Heart right ventricle (tissue), 16 donors: ENCODE measurements around the gene NUDT8. TPM values are rescaled to one million over a fixed set of nuclear protein-coding genes. Genes with fewer than 3 reads are reported as not detected.
A peak's percentile ranks its signal among the peaks of the same experiment; 100 is the strongest.

Experiments used
- ATAC-seq, 8 donors: fragments of 200-7000 bp; cut with Tn5 transposase; one replicate each; pipeline ENCODE4 v1.9.1; 2020; ENCODE audit warnings: mild to moderate bottlenecking in 8 of 8, moderate library complexity in 8 of 8, moderate number of reproducible peaks in 1 of 8
- DNase-seq, 2 donors: peaks; one replicate each; pipeline ENCODE4 v3.0.0-alpha.2; 2020
- H3K27ac ChIP-seq, 10 donors: fragments of 200-600 bp; sonication (generic) in 2 of 10; one replicate each; pipeline versions ENCODE4 v1.5.0 to v1.8.0; 2020 to 2022; ENCODE audit warnings: mild to moderate bottlenecking in 3 of 10
- H3K27me3 ChIP-seq, 7 donors: fragments of 200-600 bp; one replicate each; pipeline ENCODE4 v1.8.0; 2021 to 2022; ENCODE audit warnings: mild to moderate bottlenecking in 2 of 7
- H3K36me3 ChIP-seq, 9 donors: fragments of 200-600 bp; sonication (generic) in 1 of 9; one replicate each; pipeline versions ENCODE4 v1.5.0 to v1.8.0; 2020 to 2022; ENCODE audit warnings: mild to moderate bottlenecking in 2 of 9
- H3K4me1 ChIP-seq, 9 donors: fragments of 200-600 bp; sonication (generic) in 1 of 9; one replicate each; pipeline versions ENCODE4 v1.5.0 to v1.8.0; 2020 to 2022; ENCODE audit warnings: mild to moderate bottlenecking in 4 of 9
- H3K4me3 ChIP-seq, 10 donors: fragments of 200-600 bp; sonication (generic) in 2 of 10; one replicate each; pipeline versions ENCODE4 v1.5.0 to v1.8.0; 2020 to 2022; ENCODE audit warnings: mild to moderate bottlenecking in 7 of 10, moderate library complexity in 2 of 10
- H3K9me3 ChIP-seq, 11 donors: fragments of 200-600 bp in 10 of 11; sonication (generic) in 2 of 11; one replicate each; pipeline versions ENCODE4 v1.5.0 to v1.8.0; 2013 to 2022; ENCODE audit warnings: mild to moderate bottlenecking in 2 of 11, control low read depth in 1 of 11, moderate library complexity in 1 of 11
- CTCF ChIP-seq, 9 donors: fragments of 200-600 bp; sonication (generic) in 2 of 9; IDR thresholded peaks; one replicate each; pipeline versions ENCODE4 v1.5.0 to v1.8.0; 2021 to 2022; ENCODE audit warnings: antibody characterized with exemption in 9 of 9, mild to moderate bottlenecking in 5 of 9, moderate library complexity in 1 of 9
- WGBS, 2 donors: extraction: QIAGEN DNeasy Blood & Tissue Kit; methylation state at CpG; one replicate each; pipeline ENCODE4 v1.1.7; 2013; ENCODE audit warnings: inconsistent platforms in 1 of 2; 5-methylcytosine and 5-hydroxymethylcytosine counted together
- intact Hi-C, 10 donors: fragments of 100-400 bp; cut with DNase I; formaldehyde crosslinking; loops; one replicate each; pipeline versions ENCODE4 v1.11.1 to v1.14.2; 2022
- polyA plus RNA-seq, 2 donors: library from polyadenylated mRNA; stranded (reverse); fragments of 200-250 nt; gene quantifications; one replicate each; pipeline ENCODE4 v1.2.3, GENCODE V29; 2013
- total RNA-seq, 10 donors: library from RNA; stranded (reverse); fragmentation: NEBNext Ultra II Directional in 3 of 10; extraction: Animal tissue kit (Norgen Biotek cat#: 25700) in 3 of 10; gene quantifications; one replicate each; pipeline versions ENCODE4 v1.2.1 to v1.2.4, GENCODE V29; 2021 to 2023
- donor health status: Arrhythmogenic right ventricular cardiomyopathy.
- donor health status: ischemic (EF 13 %, LVEDD 7.1; RV severe dilation, severe dysfunction).
- donor health status: healthy with polysubstance abuse.
- donor health status: DM: no; HTN: yes; CAD: no.
- donor health status: DM: no; HTN: no; CAD: no.
- donor health status: ischemic (EF 25% LVEDD 6.9; RV normal size, moderate dysfunction).
- donor health status: ischemic (EF 25% LVEDD 5.7; RV mildly dilated, moderate dysfunction).
- donor health status: healthy.
- donor health status: DM: yes; HTN: yes; CAD: no.
- donor health status: Ischemic cardiomyopathy.
- donor health status: ischemic (EF 35%, LVEDD 5.7; RV mildly dilated, moderate dysfunction).
- donor health status: nonischemic (EF 11% LVEDD 7.7; RV severe dilation, severe dysfunction).
- donor health status: DM: yes; HTN: yes; CAD: no.
- donor health status: PGD.
- donor health status: ischemic (EF 29% LVEDD 5.4; RV normal size, mild dysfunction).
- donor health status: nonischemic (EF 23%, LVEDD 6.1; RV moderate dilation, normal function).

The NUDT8 gene
- total and polyA plus RNA-seq, 12 donors = 40.5 to 107 (median 51.7) TPM

DNA sequence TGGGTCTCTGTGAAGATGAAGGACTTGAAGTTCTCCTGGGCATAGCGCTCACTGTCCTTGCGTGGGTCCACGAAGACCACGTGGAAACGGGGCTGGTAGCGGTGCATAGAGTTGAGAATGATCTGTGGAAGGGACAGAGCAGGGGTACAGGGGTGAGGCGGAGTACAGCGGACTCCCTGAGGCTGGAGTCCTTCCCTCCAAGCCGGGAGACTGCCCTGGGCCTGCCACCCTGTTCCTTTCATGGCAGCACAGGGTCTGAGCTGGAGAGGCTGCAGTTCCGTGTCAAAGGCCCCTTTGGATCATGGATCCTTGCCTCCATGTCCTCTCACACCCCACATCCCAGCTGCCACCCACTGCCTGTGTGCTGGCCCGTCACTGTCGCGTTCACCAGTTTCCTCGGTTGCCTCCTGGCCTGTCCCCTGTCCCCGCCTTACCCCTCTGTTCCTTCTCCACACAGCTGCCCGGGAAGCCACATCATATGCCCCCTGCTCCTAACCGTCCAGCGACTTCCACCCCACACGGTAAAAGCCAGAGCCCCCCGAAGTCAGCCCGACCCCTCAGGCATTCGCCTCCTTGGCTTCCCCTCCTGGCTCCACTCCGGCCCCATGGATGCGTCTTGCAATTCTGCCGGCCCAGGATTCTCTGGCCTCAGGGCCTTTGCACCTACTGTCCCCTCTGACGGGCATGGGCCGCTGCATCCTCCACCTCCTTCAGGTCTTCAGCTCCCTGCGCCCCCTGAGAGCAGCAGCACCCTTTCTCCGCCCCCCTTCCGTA lies 3.4 kb upstream of the NUDT8 start:
- 90 to 94% methylated on average over 30 of the region's 30 CpGs for WGBS, 2 donors
- intact Hi-C loops = loop anchor here in 1 of 10 donors (10.0 kb wide), 1 partner anchor 172 kb away; no protein-coding TSS in a partner anchor

GRCh38 chr11:67632175-67632981 lies 2.6 kb upstream of the NUDT8 start:
- WGBS, 2 donors = 76% methylated on average over 12 of the region's 12 CpGs
- TF ChIP-seq CTCF (IDR thresholded peaks at IDR 0.05) = no peak
- intact Hi-C loops = loop anchor here in 1 of 10 donors (10.0 kb wide), 1 partner anchor 172 kb away; no protein-coding TSS in a partner anchor
- Histone ChIP-seq H3K36me3 (no peaks in the 10 kb centered on the region), H3K9me3 (no peaks in the 10 kb centered on the region), H3K27ac (peak overlapping the region in 5 of 10 donors; percentile 28 to 51 (median 39)), H3K4me3 (no peak overlapping the region), H3K4me1 (peaks cover 0 to 30% (median 19%) of the 10 kb centered on the region in 9 donors), H3K27me3 (no peaks in the 10 kb centered on the region)
- ATAC-seq (peak in 1 of 8 donors; percentile 6), DNase-seq (peak in 1 of 2 donors; percentile 57)

More for the DNA sequence above, 3.4 kb upstream of the NUDT8 start:
- no peak for TF ChIP-seq CTCF (IDR thresholded peaks at IDR 0.05)
- DNase-seq = peak in 1 of 2 donors; percentile 8
- ATAC-seq = no peak
- H3K36me3 ChIP-seq = no peaks in the 10 kb centered on the region
- H3K4me3 ChIP-seq = no peak overlapping the region
- H3K27me3 ChIP-seq = no peaks in the 10 kb centered on the region
- H3K27ac ChIP-seq = peak overlapping the region in 1 of 10 donors; percentile 31
- H3K4me1 ChIP-seq = peaks cover 0 to 27% (median 19%) of the 10 kb centered on the region in 9 donors
- H3K9me3 ChIP-seq = no peaks in the 10 kb centered on the region

DNA sequence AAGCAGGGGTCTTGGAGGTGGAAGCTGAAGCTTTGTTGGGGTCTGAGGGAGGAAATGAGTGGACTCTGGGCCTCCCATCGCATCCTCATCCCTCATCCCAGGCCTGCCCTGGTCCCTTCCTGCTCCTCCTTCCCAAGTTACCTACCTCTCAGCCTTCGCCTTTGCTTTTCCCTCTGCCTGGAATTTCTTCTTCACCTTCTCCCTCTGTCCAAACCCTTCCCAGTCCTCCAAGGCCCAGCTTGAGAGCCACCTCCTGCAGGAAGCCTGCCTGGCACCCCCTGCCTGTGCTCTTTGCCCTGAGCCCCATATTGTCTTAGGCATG lies 2.1 kb upstream of the NUDT8 start:
- Histone ChIP-seq H3K27ac (peak overlapping the region in 5 of 10 donors; percentile 28 to 85 (median 49)), H3K4me3 (no peak overlapping the region), H3K4me1 (peaks cover 0 to 30% (median 19%) of the 10 kb centered on the region in 9 donors), H3K9me3 (no peaks in the 10 kb centered on the region), H3K36me3 (no peaks in the 10 kb centered on the region), H3K27me3 (no peaks in the 10 kb centered on the region)
- TF ChIP-seq CTCF (IDR thresholded peaks at IDR 0.05) = no peak
- 95 to 97% methylated on average over 2 of the region's 2 CpGs for WGBS, 2 donors
- ATAC-seq (no peak), DNase-seq (no peak)
- intact Hi-C loops = loop anchor here in 4 of 10 donors (2.0 to 10.0 kb wide), 3 partner anchors 25 to 173 kb away; partner anchors contain the start of gene NDUFV1 (in 1 of the 4)

DNA sequence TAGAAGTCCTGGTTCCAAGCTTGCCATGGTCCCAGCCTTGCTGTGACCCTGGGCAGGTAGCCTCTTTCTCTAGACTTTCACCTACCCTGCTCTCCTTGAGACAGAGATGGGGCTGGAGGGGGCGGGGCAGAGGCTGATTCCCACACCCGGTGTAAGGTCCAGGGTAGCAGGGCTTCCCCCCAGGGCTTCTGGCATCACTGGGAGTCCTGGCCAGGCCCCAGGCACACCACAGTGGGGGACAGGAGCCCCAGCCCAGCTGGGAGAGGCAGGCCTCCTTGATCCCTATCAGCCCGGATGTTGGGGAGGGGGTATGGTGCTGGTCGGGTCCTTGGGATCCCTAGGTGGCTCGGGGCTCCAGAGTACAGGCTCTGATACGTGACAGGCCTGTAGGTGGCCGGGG lies 1.7 kb upstream of the NUDT8 start:
- WGBS, 2 donors = 82 to 84% methylated on average over 7 of the region's 7 CpGs
- peak overlapping the region in 8 of 10 donors; percentile 83 to 98 (median 95) for H3K27ac ChIP-seq
- H3K36me3 ChIP-seq = no peaks in the 10 kb centered on the region
- ATAC-seq (no peak), DNase-seq (peak in 1 of 2 donors; percentile 19)
- TF ChIP-seq CTCF (IDR thresholded peaks at IDR 0.05) = no peak
- no peaks in the 10 kb centered on the region for H3K27me3 ChIP-seq
- H3K9me3 ChIP-seq = no peaks in the 10 kb centered on the region
- intact Hi-C loops = loop anchor here in 4 of 10 donors (2.0 to 10.0 kb wide), 3 partner anchors 25 to 173 kb away; partner anchors contain the start of gene NDUFV1 (in 1 of the 4)
- peaks cover 0 to 30% (median 19%) of the 10 kb centered on the region in 9 donors for H3K4me1 ChIP-seq
- no peak overlapping the region for H3K4me3 ChIP-seq
